Liver (tissue), 9 donors: ENCODE data around the gene GNRH2. TPM values are rescaled to one million over a fixed set of nuclear protein-coding genes. Genes with fewer than 3 reads are reported as not detected.

ENCODE experiments used
- DNase-seq: peaks from one replicate; pipeline ENCODE4 v3.0.0-alpha.2; 2017; ENCODE audit warnings: low spot score
- H3K27ac ChIP-seq, 2 donors: one replicate each; pipeline ENCODE4 v1.7.0; 2013; ENCODE audit warnings: inconsistent platforms in 2 of 2, low read length in 2 of 2, control low read depth in 1 of 2, low read depth in 1 of 2, mild to moderate bottlenecking in 1 of 2
- H3K27me3 ChIP-seq, 4 donors: one replicate each; pipeline versions ENCODE4 v1.6.1 to v1.7.0; 2013; ENCODE audit warnings: low read length in 3 of 4, inconsistent platforms in 1 of 4, mild to moderate bottlenecking in 1 of 4, moderate library complexity in 1 of 4; ENCODE audit not compliant: control insufficient read depth in 4 of 4, insufficient read depth in 4 of 4
- H3K36me3 ChIP-seq, 4 donors: one replicate each; pipeline versions ENCODE4 v1.6.1 to v1.7.0; 2013; ENCODE audit warnings: low read length in 3 of 4, mild to moderate bottlenecking in 3 of 4, low read depth in 1 of 4, moderate library complexity in 1 of 4; ENCODE audit not compliant: control insufficient read depth in 4 of 4, insufficient read depth in 3 of 4
- H3K4me1 ChIP-seq, 4 donors: one replicate each; pipeline versions ENCODE4 v1.6.1 to v1.7.0; 2013; ENCODE audit warnings: low read length in 3 of 4, mild to moderate bottlenecking in 3 of 4, moderate library complexity in 1 of 4; ENCODE audit not compliant: control insufficient read depth in 4 of 4, insufficient read depth in 4 of 4
- H3K4me3 ChIP-seq, 3 donors: one replicate each; pipeline versions ENCODE4 v1.6.1 to v1.7.0; 2013; ENCODE audit warnings: low read length in 3 of 3, control low read depth in 1 of 3, low read depth in 1 of 3, mild to moderate bottlenecking in 1 of 3
- H3K9ac ChIP-seq, 2 donors: one replicate each; pipeline ENCODE4 v1.7.0; 2013; ENCODE audit warnings: low read length in 2 of 2, mild to moderate bottlenecking in 2 of 2, moderate library complexity in 2 of 2, control low read depth in 1 of 2, low read depth in 1 of 2
- H3K9me3 ChIP-seq, 4 donors: one replicate each; pipeline versions ENCODE4 v1.6.1 to v1.7.0; 2013; ENCODE audit warnings: low read length in 3 of 4; ENCODE audit not compliant: control insufficient read depth in 4 of 4
- ATF3 ChIP-seq: IDR thresholded peaks from 2 replicates; pipeline ENCODE4 v1.6.1; 2016; ENCODE audit warnings: antibody characterized with exemption
- EGR1 ChIP-seq, 2 donors: IDR thresholded peaks; 2 replicates each; pipeline ENCODE4 v1.6.1; 2016 to 2018; ENCODE audit warnings: antibody characterized with exemption in 2 of 2, low read depth in 2 of 2
- FOXA1 ChIP-seq: IDR thresholded peaks from 2 replicates; pipeline ENCODE4 v1.6.1; 2016; ENCODE audit warnings: antibody characterized with exemption
- GABPA ChIP-seq, 2 donors: IDR thresholded peaks in 1 of 2; conservative IDR thresholded peaks in 1 of 2; 2 replicates each; pipeline ENCODE4 v1.6.1; 2016; ENCODE audit warnings: antibody characterized with exemption in 2 of 2, mild to moderate bottlenecking in 1 of 2, moderate library complexity in 1 of 2
- HNF4A ChIP-seq, 2 donors: conservative IDR thresholded peaks; 2 replicates each; pipeline ENCODE4 v1.6.1; 2016; ENCODE audit warnings: antibody characterized with exemption in 2 of 2, mild to moderate bottlenecking in 2 of 2
- MAX ChIP-seq: IDR thresholded peaks from 2 replicates; pipeline ENCODE4 v1.6.1; 2016; ENCODE audit warnings: antibody characterized with exemption
- NR2F2 ChIP-seq: IDR thresholded peaks from 2 replicates; pipeline ENCODE4 v1.6.1; 2016; ENCODE audit warnings: antibody characterized with exemption
- RAD21 ChIP-seq, 2 donors: IDR thresholded peaks; 2 replicates each; pipeline ENCODE4 v1.6.1; 2016; ENCODE audit warnings: antibody characterized with exemption in 2 of 2, mild to moderate bottlenecking in 2 of 2
- REST ChIP-seq: IDR thresholded peaks from 2 replicates; pipeline ENCODE4 v1.6.1; 2016; ENCODE audit warnings: antibody characterized with exemption, mild to moderate bottlenecking
- RXRA ChIP-seq, 2 donors: IDR thresholded peaks; 2 replicates each; pipeline ENCODE4 v1.6.1; 2017 to 2018; ENCODE audit warnings: antibody characterized with exemption in 2 of 2, mild to moderate bottlenecking in 1 of 2
- SP1 ChIP-seq: IDR thresholded peaks from 2 replicates; pipeline ENCODE4 v1.6.1; 2018; ENCODE audit warnings: antibody characterized with exemption, mild to moderate bottlenecking
- YY1 ChIP-seq: IDR thresholded peaks from 2 replicates; pipeline ENCODE4 v1.6.1; 2016; ENCODE audit warnings: antibody characterized with exemption, mild to moderate bottlenecking
- WGBS: extraction: QIAGEN DNeasy Blood & Tissue Kit; methylation state at CpG from one replicate; pipeline ENCODE4 v1.1.7; 2013; 5-methylcytosine and 5-hydroxymethylcytosine counted together
- polyA plus RNA-seq, 2 donors: library from polyadenylated mRNA; stranded (reverse) in 1 of 2; unstranded in 1 of 2; fragments of 200-250 nt in 1 of 2; fragments of >200 nt in 1 of 2; fragmentation: Nextera tagmentation in 1 of 2; extraction: Ambion mirVana in 1 of 2; gene quantifications; one replicate each; pipeline versions ENCODE4 v1.2.1 to v1.2.3, GENCODE V29; 2013 to 2015
- total RNA-seq, 2 donors: library from RNA; depleted of rRNA; stranded (reverse); fragments of >200 nt; gene quantifications; one replicate each; pipeline ENCODE4 v1.2.3, GENCODE V29; 2014
- donor health status: healthy.
- donor health status: healthy.
- donor health status: healthy.
- donor health status: healthy.
- donor health status: healthy.

Gene GNRH2
- total and polyA plus RNA-seq, 4 donors = 0.25 to 0.58 (median 0.44) TPM; not detected in 1

GRCh38 chr20:3044336-3044965 lies 1.0 kb downstream of the GNRH2 start:
- Histone ChIP-seq H3K4me3 (no peak overlapping the region), H3K4me1 (peaks cover 5 to 37% (median 24%) of the 10 kb centered on the region in 4 donors), H3K27ac (no peak overlapping the region), H3K27me3 (no peaks in the 10 kb centered on the region), H3K9ac (no peak overlapping the region), H3K9me3 (no peaks in the 10 kb centered on the region), H3K36me3 (peaks cover 5 to 23% (median 15%) of the 10 kb centered on the region in 4 donors)
- no peak for DNase-seq
- 94% methylated on average over 8 of the region's 8 CpGs for WGBS
- TF ChIP-seq EGR1 (IDR thresholded peaks at IDR 0.05; ENCODE audit: low read depth in 2 of 2) (no peak), ATF3 (no peak), FOXA1 (no peak), NR2F2 (no peak), RAD21 (IDR thresholded peaks at IDR 0.05) (no peak), REST (no peak)

GRCh38 chr20:3045042-3045815 lies 1.8 kb downstream of the GNRH2 start:
- Histone ChIP-seq H3K36me3 (peaks cover 9 to 27% (median 18%) of the 10 kb centered on the region in 4 donors), H3K27me3 (no peaks in the 10 kb centered on the region), H3K4me3 (peak overlapping the region; percentile 74 to 81 (median 80)), H3K27ac (peak overlapping the region; percentile 89 to 93), H3K9me3 (no peaks in the 10 kb centered on the region), H3K9ac (peak overlapping the region; percentile 1 to 2), H3K4me1 (peaks cover 5 to 37% (median 24%) of the 10 kb centered on the region in 4 donors)
- WGBS = 3% methylated on average over 24 of the region's 24 CpGs
- DNase-seq = peak; percentile 78
- TF ChIP-seq YY1 = peak; percentile 80
- TF ChIP-seq HNF4A (conservative IDR thresholded peaks at IDR 0.05) = no peak
- peak; percentile 43 for TF ChIP-seq SP1
- no peak for TF ChIP-seq MAX
- TF ChIP-seq GABPA (IDR thresholded peaks at IDR 0.05 in 1 of 2, conservative IDR thresholded peaks at IDR 0.05 in 1 of 2) = no peak
- TF ChIP-seq RXRA (IDR thresholded peaks at IDR 0.05) = peak in 1 of 2 donors; percentile 36
